AG04449 (cell line): ENCODE data around the gene ANKS1A.
A peak's percentile ranks its signal among the peaks of the same experiment; 100 is the strongest.

ENCODE experiments used
- CTCF ChIA-PET: fragments of 350-600 bp; formaldehyde crosslinking; extraction: SDS; loops from one replicate; lab custom pipeline; 2021; ENCODE audit warnings: antibody characterized with exemption; lab: Yijun Ruan, JAX
- POLR2A ChIA-PET: fragments of 400-600, 350-600 bp; formaldehyde crosslinking; extraction: SDS; loops from one replicate; lab custom pipeline; 2020; ENCODE audit warnings: antibody characterized with exemption, inconsistent platforms; lab: Yijun Ruan, JAX
- DNase-seq: peaks from one replicate; pipeline ENCODE4 v3.0.0-alpha.2; 2010; ENCODE audit warnings: low read depth, low spot score
- H3K4me3 ChIP-seq: 2 replicates; pipeline ENCODE4 v1.5.1; 2011; ENCODE audit warnings: low read depth, mild to moderate bottlenecking, control low read depth, low read length
- CTCF ChIP-seq: IDR thresholded peaks from one replicate; pipeline ENCODE4 v1.5.1; 2011; ENCODE audit warnings: mild to moderate bottlenecking, moderate library complexity, low read length, control low read depth, inconsistent platforms; ENCODE audit not compliant: insufficient read depth; ENCODE audit errors: missing control alignments

The ANKS1A gene

DNA sequence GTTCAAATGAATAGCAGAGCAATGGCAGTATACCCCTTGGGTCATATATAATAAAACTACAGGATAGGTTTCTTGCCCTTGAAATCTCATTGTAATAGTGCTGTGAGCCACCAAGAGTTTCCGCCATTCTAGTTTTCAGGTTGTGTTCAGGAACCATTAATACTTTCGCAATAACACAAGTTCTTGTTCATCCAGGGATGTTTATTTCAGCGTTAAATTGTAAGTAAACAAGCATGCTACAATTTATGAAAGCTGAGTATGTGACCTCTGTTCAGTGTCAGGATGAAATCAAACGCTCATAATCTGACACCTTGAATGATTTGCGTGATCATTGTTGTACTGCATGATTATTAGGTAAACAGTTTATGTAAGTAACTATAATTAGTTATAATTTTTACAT is 22.8 kb downstream of the ANKS1A start:
- CTCF ChIA-PET: interaction anchor here (0.6 to 1.4 kb wide), 3 partner anchors 10 to 75 kb away, joined by 3 to 4 read pairs (median 4); no protein-coding TSS in a partner anchor
- H3K4me3 ChIP-seq: no peak overlapping the region
- TF ChIP-seq CTCF: no peak
- no peak for DNase-seq
- POLR2A ChIA-PET: no interaction called here

- DNase-seq: peak; percentile 38
- POLR2A ChIA-PET: interaction anchor here (1.0 kb wide), 1 partner anchor 25 kb away, joined by 3 read pairs; the partner anchor contains the start of gene TAF11
- CTCF ChIA-PET: interaction anchor here (1.4 kb wide), 1 partner anchor 19 kb away, joined by 4 read pairs; no protein-coding TSS in a partner anchor
- H3K4me3 ChIP-seq: no peak overlapping the region
- no peak for TF ChIP-seq CTCF
Observed at GRCh38 chr6:34912715-34913464, 23.8 kb downstream of the ANKS1A start.

GRCh38 chr6:34914358-34914757 is 25.3 kb downstream of the ANKS1A start:
- ChIA-PET CTCF (interaction anchor here (1.0 to 1.6 kb wide), 4 partner anchors 9 to 225 kb away, joined by 3 to 4 read pairs (median 4); partner anchors contain the start of gene ANKS1A), POLR2A (interaction anchor here (1.0 kb wide), 1 partner anchor 27 kb away, joined by 3 read pairs; the partner anchor contains the start of gene TAF11)
- H3K4me3 ChIP-seq: no peak overlapping the region
- no peak for TF ChIP-seq CTCF
- DNase-seq: no peak

DNA sequence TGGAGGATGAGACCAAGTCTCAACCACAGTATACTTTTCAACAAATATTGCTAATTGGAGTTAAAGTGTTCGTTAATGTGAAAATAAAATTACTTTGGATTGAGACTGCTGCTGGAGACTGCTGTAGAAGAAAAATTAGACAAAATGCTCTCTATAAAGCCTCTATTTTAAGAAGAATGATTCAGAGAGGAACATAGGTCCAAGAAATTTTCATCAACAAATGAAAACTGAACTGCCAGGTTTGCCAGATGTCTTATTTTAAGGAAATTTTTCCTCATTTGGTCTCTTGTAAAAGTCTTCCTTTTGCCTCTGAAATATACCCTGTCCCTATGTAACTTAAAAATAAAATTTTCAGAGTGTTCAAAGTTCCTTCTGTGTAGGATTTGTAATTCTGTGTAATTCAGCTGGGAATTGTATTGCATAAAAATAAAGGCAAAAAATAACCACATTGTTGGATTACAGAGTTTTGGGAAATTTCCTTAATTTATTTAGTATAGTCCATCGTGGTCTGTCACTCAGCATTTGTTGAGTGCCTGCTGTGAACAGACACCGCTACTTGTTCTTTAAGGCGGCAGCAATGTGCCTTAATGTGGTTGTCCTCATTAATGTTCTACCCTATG is 27.4 kb downstream of the ANKS1A start:
- POLR2A ChIA-PET: no interaction called here
- DNase-seq: no peak
- H3K4me3 ChIP-seq: no peak overlapping the region
- CTCF ChIA-PET: interaction anchor here (1.4 kb wide), 1 partner anchor 21 kb away, joined by 3 read pairs; no protein-coding TSS in a partner anchor
- no peak for TF ChIP-seq CTCF

DNA sequence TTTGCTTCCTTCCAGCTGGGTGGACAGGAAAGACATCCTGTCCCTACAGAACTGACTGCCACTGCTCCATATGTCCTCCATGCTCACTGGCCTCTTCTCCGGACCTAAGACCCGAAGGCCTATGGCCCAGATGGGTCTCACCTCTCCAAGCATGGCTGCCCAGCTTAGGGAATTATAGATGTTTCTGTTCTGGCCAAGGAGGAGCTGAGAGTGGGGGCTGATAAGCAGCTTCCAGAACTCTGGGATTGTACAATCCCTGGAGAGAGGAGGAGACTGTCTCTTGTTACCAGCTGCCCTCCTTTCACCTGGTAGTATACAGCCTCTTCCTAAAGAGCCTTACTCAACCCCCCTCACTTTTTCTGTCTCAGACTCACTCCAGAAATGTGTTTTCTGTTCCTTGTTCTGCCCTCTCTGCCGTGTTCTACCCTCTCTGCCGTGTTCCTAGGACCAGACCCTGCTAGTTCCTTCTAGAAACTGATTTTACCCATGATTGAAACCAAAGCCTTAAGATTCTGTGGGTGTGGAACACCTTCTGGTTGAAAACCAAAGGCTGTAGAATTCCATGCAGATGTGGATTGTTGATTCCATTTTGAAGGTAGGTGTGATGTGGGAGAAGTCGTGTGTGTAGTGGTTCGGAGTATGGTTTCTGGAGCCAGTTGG is 28.7 kb downstream of the ANKS1A start:
- no peak for DNase-seq
- POLR2A ChIA-PET: no interaction called here
- TF ChIP-seq CTCF: no peak
- H3K4me3 ChIP-seq: no peak overlapping the region
- CTCF ChIA-PET: interaction anchor here (0.6 to 1.4 kb wide), 4 partner anchors 9 to 68 kb away, joined by 3 to 4 read pairs (median 3); no protein-coding TSS in a partner anchor

GRCh38 chr6:34919651-34920050 is 30.6 kb downstream of the ANKS1A start:
- TF ChIP-seq CTCF: no peak
- no peak overlapping the region for H3K4me3 ChIP-seq
- ChIA-PET CTCF (no interaction called here), POLR2A (no interaction called here)
- DNase-seq: no peak
